C4-2B (cell line): Measurements from ENCODE around the gene CSNK1A1L.

ENCODE experiments used
- ZFX ChIP-seq: fragments of 450-650 bp; IDR thresholded peaks from 2 replicates; pipeline ENCODE4 v1.6.1; 2017
- TF ChIP-seq, protein P1 (sequence below): fragments of 450-650 bp; conservative IDR thresholded peaks from 2 replicates; pipeline ENCODE4 v1.5.1; 2017; ENCODE audit warnings: mild to moderate bottlenecking

- TF ChIP-seq, protein P1, sequence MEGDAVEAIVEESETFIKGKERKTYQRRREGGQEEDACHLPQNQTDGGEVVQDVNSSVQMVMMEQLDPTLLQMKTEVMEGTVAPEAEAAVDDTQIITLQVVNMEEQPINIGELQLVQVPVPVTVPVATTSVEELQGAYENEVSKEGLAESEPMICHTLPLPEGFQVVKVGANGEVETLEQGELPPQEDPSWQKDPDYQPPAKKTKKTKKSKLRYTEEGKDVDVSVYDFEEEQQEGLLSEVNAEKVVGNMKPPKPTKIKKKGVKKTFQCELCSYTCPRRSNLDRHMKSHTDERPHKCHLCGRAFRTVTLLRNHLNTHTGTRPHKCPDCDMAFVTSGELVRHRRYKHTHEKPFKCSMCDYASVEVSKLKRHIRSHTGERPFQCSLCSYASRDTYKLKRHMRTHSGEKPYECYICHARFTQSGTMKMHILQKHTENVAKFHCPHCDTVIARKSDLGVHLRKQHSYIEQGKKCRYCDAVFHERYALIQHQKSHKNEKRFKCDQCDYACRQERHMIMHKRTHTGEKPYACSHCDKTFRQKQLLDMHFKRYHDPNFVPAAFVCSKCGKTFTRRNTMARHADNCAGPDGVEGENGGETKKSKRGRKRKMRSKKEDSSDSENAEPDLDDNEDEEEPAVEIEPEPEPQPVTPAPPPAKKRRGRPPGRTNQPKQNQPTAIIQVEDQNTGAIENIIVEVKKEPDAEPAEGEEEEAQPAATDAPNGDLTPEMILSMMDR = no peak
- TF ChIP-seq ZFX = no peak
Observed at GRCh38 chr13:37097076-37097475, 8.4 kb downstream of the CSNK1A1L start.
